Gastrocnemius medialis (tissue), 4 donors: Measurements from ENCODE around the gene PLXDC2.

Experiments used
- CTCF ChIP-seq, 5 experiments: fragments of 450-650 bp in 3 of 5; fragments of 200-600 bp in 2 of 5; sonication (generic) in 2 of 5; IDR thresholded peaks in 4 of 5; conservative IDR thresholded peaks in 1 of 5; 1 replicate in 4 of 5; 2 replicates in 1 of 5; pipeline ENCODE4 v1.5.1; 2016 to 2019; ENCODE audit warnings: antibody characterized with exemption in 5 of 5, mild to moderate bottlenecking in 3 of 5, moderate library complexity in 3 of 5
- POLR2A ChIP-seq, 2 donors: fragments of 450-650 bp; IDR thresholded peaks; one replicate each; pipeline ENCODE4 v1.6.1; 2017; ENCODE audit warnings: antibody characterized with exemption in 2 of 2, mild to moderate bottlenecking in 2 of 2, moderate library complexity in 2 of 2

- TF ChIP-seq CTCF (IDR thresholded peaks at IDR 0.05 in 4 of 5, conservative IDR thresholded peaks at IDR 0.05 in 1 of 5) (no peak), POLR2A (IDR thresholded peaks at IDR 0.05) (no peak)
Measured at GRCh38 chr10:20007426-20007825, 191.2 kb downstream of the PLXDC2 start.
